Neuronal stem cell (in vitro differentiated cells): ENCODE data around the gene ABHD16B.

Experiments used
- DNase-seq: peaks from one replicate; pipeline ENCODE4 v3.0.0-alpha.2; 2013; ENCODE audit warnings: low spot score
- H2AFZ ChIP-seq: one replicate; pipeline ENCODE4 v1.6.1; 2013; ENCODE audit warnings: mild to moderate bottlenecking, low read length, inconsistent platforms
- H2AK5ac ChIP-seq: 2 replicates; pipeline ENCODE4 v1.6.1; 2013; ENCODE audit warnings: low read depth, mild to moderate bottlenecking, inconsistent platforms, low read length, moderate library complexity, mixed read lengths
- H2BK120ac ChIP-seq: 2 replicates; pipeline ENCODE4 v1.6.1; 2013; ENCODE audit warnings: low read depth, mild to moderate bottlenecking, inconsistent platforms, low read length, moderate library complexity, mixed read lengths
- H2BK12ac ChIP-seq: one replicate; pipeline ENCODE4 v1.6.1; 2013; ENCODE audit warnings: low read length, inconsistent platforms
- H2BK15ac ChIP-seq: 2 replicates; pipeline ENCODE4 v1.6.1; 2013; ENCODE audit warnings: mild to moderate bottlenecking, low read length, inconsistent platforms, mixed read lengths
- H2BK5ac ChIP-seq: one replicate; pipeline ENCODE4 v1.6.1; 2013; ENCODE audit warnings: inconsistent platforms, mild to moderate bottlenecking, low read length, moderate library complexity
- H3K14ac ChIP-seq: one replicate; pipeline ENCODE4 v1.6.1; 2013; ENCODE audit warnings: low read length, inconsistent platforms
- H3K18ac ChIP-seq: 2 replicates; pipeline ENCODE4 v1.6.1; 2013; ENCODE audit warnings: low read length, inconsistent platforms
- H3K23ac ChIP-seq: 2 replicates; pipeline ENCODE4 v1.6.1; 2013; ENCODE audit warnings: low read depth, mild to moderate bottlenecking, mixed read lengths, low read length, inconsistent platforms; ENCODE audit not compliant: poor library complexity
- H3K27ac ChIP-seq: replicated peaks from 3 replicates; pipeline ENCODE4 v1.5.1; 2013; ENCODE audit warnings: low read length, inconsistent platforms
- H3K27me3 ChIP-seq, 3 experiments: 2 replicates each; pipeline ENCODE4 v1.6.1; 2013; ENCODE audit warnings: low read length in 3 of 3, mild to moderate bottlenecking in 2 of 3, inconsistent platforms in 1 of 3, low read depth in 1 of 3, mixed read lengths in 1 of 3, moderate library complexity in 1 of 3; ENCODE audit not compliant: control insufficient read depth in 3 of 3, insufficient read depth in 3 of 3
- H3K36me3 ChIP-seq, 2 donors: replicated peaks in 1 of 2; 2 replicates each; pipeline ENCODE4 v1.6.1; 2013; ENCODE audit warnings: low read length in 2 of 2; ENCODE audit not compliant: control insufficient read depth in 2 of 2, insufficient read depth in 2 of 2
- H3K4ac ChIP-seq: 2 replicates; pipeline ENCODE4 v1.6.1; 2013; ENCODE audit warnings: inconsistent platforms, mild to moderate bottlenecking, low read length, moderate library complexity
- H3K4me1 ChIP-seq, 2 donors: 1 replicate in 1 of 2; 2 replicates in 1 of 2; pipeline ENCODE4 v1.6.1; 2013; ENCODE audit warnings: low read length in 2 of 2, low read depth in 1 of 2; ENCODE audit not compliant: control insufficient read depth in 2 of 2, insufficient read depth in 1 of 2
- H3K4me2 ChIP-seq: one replicate; pipeline ENCODE4 v1.6.1; 2013; ENCODE audit warnings: mild to moderate bottlenecking, low read length, inconsistent platforms; ENCODE audit not compliant: insufficient read depth, poor library complexity, severe bottlenecking
- H3K4me3 ChIP-seq, 2 donors: 2 replicates each; pipeline ENCODE4 v1.5.1; 2013; ENCODE audit warnings: low read length in 2 of 2, mild to moderate bottlenecking in 2 of 2, inconsistent platforms in 1 of 2, moderate library complexity in 1 of 2
- H3K79me1 ChIP-seq: one replicate; pipeline ENCODE4 v1.6.1; 2013; ENCODE audit warnings: low read depth, mild to moderate bottlenecking, inconsistent platforms, low read length, moderate library complexity
- H3K9ac ChIP-seq: one replicate; pipeline ENCODE4 v1.6.1; 2013; ENCODE audit warnings: mild to moderate bottlenecking, low read depth, low read length, inconsistent platforms; ENCODE audit not compliant: poor library complexity
- H3K9me3 ChIP-seq, 2 donors: replicated peaks in 1 of 2; 2 replicates each; pipeline versions ENCODE3 to v1.6.1; 2013; ENCODE audit warnings: low read length in 2 of 2, mild to moderate bottlenecking in 2 of 2, inconsistent platforms in 1 of 2, low read depth in 1 of 2, mixed read lengths in 1 of 2, moderate library complexity in 1 of 2; ENCODE audit not compliant: control insufficient read depth in 2 of 2, insufficient read depth in 1 of 2
- H4K8ac ChIP-seq: one replicate; pipeline ENCODE4 v1.6.1; 2013; ENCODE audit warnings: low read depth, mild to moderate bottlenecking, inconsistent platforms, low read length, moderate library complexity
- H4K91ac ChIP-seq: one replicate; pipeline ENCODE4 v1.6.1; 2013; ENCODE audit warnings: low read length, low read depth, mild to moderate bottlenecking, inconsistent platforms; ENCODE audit not compliant: poor library complexity
- WGBS, 2 donors: extraction: QIAGEN DNeasy Blood & Tissue Kit; methylation state at CpG; one replicate each; pipeline ENCODE4 v1.1.7; 2013; ENCODE audit warnings: missing lambda C conversion rate in 2 of 2, mixed read lengths in 1 of 2; ENCODE audit not compliant: insufficient read length in 2 of 2, insufficient replicate concordance in 1 of 2; ENCODE audit errors: extremely low coverage in 2 of 2; 5-methylcytosine and 5-hydroxymethylcytosine counted together

The ABHD16B gene

DNA sequence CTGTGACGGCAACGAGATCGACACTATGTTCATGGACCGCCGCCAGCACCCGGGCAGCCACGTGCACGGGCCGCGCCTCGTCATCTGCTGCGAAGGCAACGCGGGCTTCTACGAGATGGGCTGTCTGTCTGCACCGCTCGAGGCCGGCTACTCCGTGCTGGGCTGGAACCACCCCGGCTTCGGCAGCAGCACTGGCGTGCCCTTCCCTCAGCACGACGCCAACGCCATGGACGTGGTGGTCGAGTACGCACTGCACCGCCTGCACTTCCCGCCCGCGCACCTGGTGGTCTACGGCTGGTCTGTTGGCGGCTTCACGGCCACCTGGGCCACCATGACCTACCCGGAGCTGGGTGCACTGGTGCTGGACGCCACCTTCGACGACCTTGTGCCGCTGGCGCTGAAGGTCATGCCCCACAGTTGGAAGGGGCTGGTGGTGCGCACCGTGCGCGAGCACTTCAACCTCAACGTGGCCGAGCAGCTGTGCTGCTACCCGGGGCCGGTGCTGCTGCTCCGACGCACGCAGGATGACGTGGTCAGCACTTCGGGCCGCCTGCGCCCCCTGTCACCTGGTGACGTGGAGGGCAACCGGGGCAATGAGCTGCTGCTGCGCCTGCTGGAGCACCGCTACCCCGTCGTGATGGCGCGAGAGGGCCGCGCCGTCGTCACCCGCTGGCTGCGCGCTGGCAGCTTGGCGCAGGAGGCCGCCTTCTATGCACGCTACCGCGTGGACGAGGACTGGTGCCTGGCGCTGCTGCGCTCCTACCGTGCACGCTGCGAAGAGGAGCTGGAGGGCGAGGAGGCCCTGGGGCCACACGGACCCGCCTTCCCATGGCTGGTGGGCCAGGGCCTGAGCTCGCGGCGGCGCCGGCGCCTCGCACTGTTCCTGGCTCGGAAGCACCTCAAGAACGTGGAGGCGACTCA is 943 bp downstream of the ABHD16B start:
- no peaks in the 10 kb centered on the region for H3K27me3 ChIP-seq
- H4K8ac ChIP-seq, result peak overlapping the region; percentile 23
- peak overlapping the region; percentile 16 for H2BK12ac ChIP-seq
- no peak for DNase-seq
- H3K4me1 ChIP-seq, result peaks cover 19 to 29% of the 10 kb centered on the region in 2 donors
- H3K9ac ChIP-seq, result no peak overlapping the region
- peak overlapping the region; percentile 39 for H2BK5ac ChIP-seq
- no peaks in the 10 kb centered on the region for H3K9me3 ChIP-seq
- H3K4me3 ChIP-seq, result no peak overlapping the region
- no peak overlapping the region for H2BK15ac ChIP-seq
- H3K14ac ChIP-seq, result no peak overlapping the region
- H3K27ac ChIP-seq, result no peak overlapping the region
- peaks cover 17% of the 10 kb centered on the region for H3K79me1 ChIP-seq
- no peak overlapping the region for H3K18ac ChIP-seq
- peaks cover 8 to 33% of the 10 kb centered on the region in 2 donors for H3K36me3 ChIP-seq
- no peak overlapping the region for H4K91ac ChIP-seq
- no CpG with 5 or more reads among the region's 95 CpGs for WGBS, 2 donors
- H3K23ac ChIP-seq, result peak overlapping the region; percentile 85
- H2AFZ ChIP-seq, result no peak overlapping the region
- H2AK5ac ChIP-seq, result no peak overlapping the region
- no peak overlapping the region for H3K4ac ChIP-seq
- no peak overlapping the region for H3K4me2 ChIP-seq
- H2BK120ac ChIP-seq, result no peak overlapping the region

DNA sequence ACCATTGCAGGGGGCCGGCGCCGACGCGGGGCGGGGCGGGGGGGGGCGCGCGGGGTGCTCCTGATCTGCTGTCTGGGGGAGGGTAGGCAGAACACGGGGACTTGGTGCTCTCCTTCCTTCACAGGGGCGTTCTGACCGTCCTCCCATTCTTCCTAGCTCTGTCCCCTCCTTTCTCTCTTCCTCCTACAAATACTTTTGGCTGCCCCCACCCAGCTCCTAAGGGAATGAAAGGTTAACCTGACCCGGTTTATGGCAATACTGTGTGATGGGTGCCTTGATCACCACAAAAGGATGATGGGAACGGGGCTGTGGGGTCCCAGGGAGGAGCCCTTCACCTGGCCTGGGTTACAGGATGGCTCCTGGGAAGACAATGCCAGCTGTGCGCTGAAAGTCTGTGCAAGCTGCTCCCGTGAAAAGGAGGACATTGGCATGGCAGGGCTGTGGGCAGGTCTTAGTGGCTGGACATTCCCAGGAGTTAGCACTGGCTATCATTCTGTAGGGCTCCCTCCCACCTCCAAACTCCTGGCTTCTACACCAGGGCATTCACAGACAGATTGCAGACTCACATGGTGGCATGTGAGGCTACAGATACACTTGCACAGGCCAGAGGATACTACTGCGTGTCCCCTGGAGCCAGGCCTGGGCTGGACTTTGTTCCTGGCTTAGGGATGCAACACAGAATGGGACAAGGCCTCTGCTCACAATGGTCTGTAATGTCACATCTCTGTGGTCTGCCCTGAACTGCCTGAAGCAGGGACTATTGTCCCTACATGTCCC is 1.9 kb downstream of the ABHD16B start:
- H3K79me1 ChIP-seq, result peaks cover 17% of the 10 kb centered on the region
- no peak overlapping the region for H2AFZ ChIP-seq
- peak overlapping the region; percentile 20 for H3K27ac ChIP-seq
- H3K9me3 ChIP-seq, result no peaks in the 10 kb centered on the region
- H3K18ac ChIP-seq, result no peak overlapping the region
- H2AK5ac ChIP-seq, result peak overlapping the region; percentile 1
- no peak overlapping the region for H4K91ac ChIP-seq
- H3K4me2 ChIP-seq, result no peak overlapping the region
- no peak overlapping the region for H3K4ac ChIP-seq
- H3K23ac ChIP-seq, result no peak overlapping the region
- peaks cover 9 to 36% of the 10 kb centered on the region in 2 donors for H3K36me3 ChIP-seq
- H4K8ac ChIP-seq, result peak overlapping the region; percentile 89
- no peak overlapping the region for H2BK5ac ChIP-seq
- H3K4me3 ChIP-seq, result peak overlapping the region in 1 of 2 donors; percentile 87
- H2BK15ac ChIP-seq, result no peak overlapping the region
- WGBS, 2 donors, result no CpG with 5 or more reads among the region's 18 CpGs
- no peak overlapping the region for H2BK12ac ChIP-seq
- no peak overlapping the region for H2BK120ac ChIP-seq
- H3K27me3 ChIP-seq, result no peaks in the 10 kb centered on the region
- no peak for DNase-seq
- no peak overlapping the region for H3K9ac ChIP-seq
- peaks cover 16 to 20% of the 10 kb centered on the region in 2 donors for H3K4me1 ChIP-seq
- no peak overlapping the region for H3K14ac ChIP-seq

GRCh38 chr20:63863798-63864544 is 2.7 kb downstream of the ABHD16B start:
- WGBS, 2 donors, result no CpG with 5 or more reads among the region's 38 CpGs
- Histone ChIP-seq H3K14ac (no peak overlapping the region), H3K18ac (peak overlapping the region; percentile 1), H2BK120ac (no peak overlapping the region), H4K8ac (peak overlapping the region; percentile 89), H3K79me1 (peaks cover 17% of the 10 kb centered on the region), H3K4me1 (peaks cover 10 to 14% of the 10 kb centered on the region in 2 donors), H3K23ac (peak overlapping the region; percentile 99), H3K27me3 (no peaks in the 10 kb centered on the region), H2BK5ac (peak overlapping the region; percentile 35), H3K4me2 (peak overlapping the region; percentile 62), H3K4me3 (peak overlapping the region; percentile 84 to 87), H2BK15ac (no peak overlapping the region), H3K9ac (peak overlapping the region; percentile 70), H3K36me3 (peaks cover 14 to 44% of the 10 kb centered on the region in 2 donors), H4K91ac (no peak overlapping the region), H2AFZ (peak overlapping the region; percentile 92), H2BK12ac (no peak overlapping the region), H3K4ac (no peak overlapping the region), H3K9me3 (no peaks in the 10 kb centered on the region), H3K27ac (peak overlapping the region; percentile 81), H2AK5ac (peak overlapping the region; percentile 1)
- peak; percentile 69 for DNase-seq
